Hepatocyte (in vitro differentiated cells): ENCODE measurements around the gene ST8SIA1. TPM values are rescaled to one million over a fixed set of nuclear protein-coding genes. Genes with fewer than 3 reads are reported as not detected.

ENCODE experiments used
- DNase-seq: peaks from one replicate; pipeline ENCODE4 v3.0.0-alpha.2; 2016; ENCODE audit warnings: low spot score
- H2AFZ ChIP-seq: fragments of 200-600 bp; sonication (generic); 2 replicates; pipeline ENCODE4 v1.6.0; 2016; ENCODE audit warnings: antibody characterized with exemption, mild to moderate bottlenecking
- H3K27ac ChIP-seq: fragments of 200-600 bp; sonication (generic); 2 replicates; pipeline ENCODE4 v1.5.1; 2016; ENCODE audit warnings: mild to moderate bottlenecking
- H3K27me3 ChIP-seq: fragments of 200-600 bp; sonication (generic); 2 replicates; pipeline ENCODE4 v1.6.1; 2016
- H3K36me3 ChIP-seq: fragments of 200-600 bp; sonication (generic); replicated peaks from 2 replicates; pipeline ENCODE4 v1.5.1; 2016; ENCODE audit warnings: low read depth; ENCODE audit not compliant: insufficient read depth
- H3K4me1 ChIP-seq: fragments of 200-600 bp; sonication (generic); 2 replicates; pipeline ENCODE4 v1.5.1; 2016; ENCODE audit warnings: mild to moderate bottlenecking, moderate library complexity; ENCODE audit not compliant: insufficient read depth
- H3K4me2 ChIP-seq: fragments of 200-600 bp; sonication (generic); 2 replicates; pipeline ENCODE4 v1.6.0; 2016
- H3K4me3 ChIP-seq: fragments of 200-600 bp; sonication (generic); 2 replicates; pipeline ENCODE4 v1.5.1; 2016; ENCODE audit warnings: mild to moderate bottlenecking
- H3K79me2 ChIP-seq: fragments of 200-600 bp; sonication (generic); 2 replicates; pipeline ENCODE4 v1.6.0; 2017; ENCODE audit warnings: mild to moderate bottlenecking
- H3K9me2 ChIP-seq: fragments of 200-600 bp; sonication (generic); replicated peaks from 2 replicates; pipeline ENCODE4 v1.6.0; 2017; ENCODE audit warnings: mild to moderate bottlenecking; ENCODE audit not compliant: insufficient read depth
- H3K9me3 ChIP-seq: fragments of 200-600 bp; sonication (generic); 2 replicates; pipeline ENCODE4 v1.5.1; 2016; ENCODE audit warnings: low read depth, mild to moderate bottlenecking
- H4K20me1 ChIP-seq: fragments of 200-600 bp; sonication (generic); 2 replicates; pipeline ENCODE4 v1.6.0; 2016; ENCODE audit warnings: mild to moderate bottlenecking; ENCODE audit not compliant: insufficient read depth, poor library complexity, severe bottlenecking
- CTCF ChIP-seq: fragments of 200-600 bp; sonication (generic); IDR thresholded peaks from 2 replicates; pipeline ENCODE4 v1.5.1; 2016; ENCODE audit warnings: antibody characterized with exemption, mild to moderate bottlenecking; ENCODE audit not compliant: poor library complexity
- EZH2 ChIP-seq: fragments of 200-600 bp; sonication (generic); IDR thresholded peaks from 2 replicates; pipeline ENCODE4 v1.6.1; 2016; ENCODE audit warnings: antibody characterized with exemption, mild to moderate bottlenecking, borderline replicate concordance
- EZH2phosphoT487 ChIP-seq: fragments of 200-600 bp; sonication (generic); IDR thresholded peaks from one replicate; pipeline ENCODE4 v1.6.1; 2018; ENCODE audit warnings: antibody characterized with exemption, mild to moderate bottlenecking, low read depth, moderate library complexity; ENCODE audit not compliant: unreplicated experiment, severe bottlenecking
- WGBS: methylation state at CpG from one replicate; pipeline ENCODE4 v1.1.6; 2016; ENCODE audit warnings: low lambda C conversion rate; ENCODE audit errors: missing lambda C conversion rate; 5-methylcytosine and 5-hydroxymethylcytosine counted together
- polyA plus RNA-seq: library from polyadenylated mRNA; unstranded; fragments of >200 nt; fragmentation: Nextera tagmentation; extraction: Ambion mirVana; gene quantifications from 2 replicates; pipeline ENCODE4 v1.2.1, GENCODE V29; 2016
- total RNA-seq: library from RNA; depleted of rRNA; stranded (reverse); fragments of >200 nt; gene quantifications from 2 replicates; pipeline ENCODE4 v1.2.3, GENCODE V29; 2014

Gene ST8SIA1
- total and polyA plus RNA-seq, 2 experiments from 2014 or later: 0.88 to 2.0 TPM

GRCh38 chr12:22339691-22340090 lies 5.2 kb upstream of the ST8SIA1 start:
- Histone ChIP-seq H3K36me3 (no peaks in the 10 kb centered on the region), H3K27me3 (no peaks in the 10 kb centered on the region), H3K9me2 (no peaks in the 10 kb centered on the region), H3K4me1 (no peaks in the 10 kb centered on the region), H3K9me3 (no peaks in the 10 kb centered on the region), H3K4me2 (no peak overlapping the region), H2AFZ (no peak overlapping the region), H3K27ac (no peak overlapping the region), H4K20me1 (no peaks in the 10 kb centered on the region), H3K79me2 (no peaks in the 10 kb centered on the region), H3K4me3 (no peak overlapping the region)
- 92% methylated on average over 9 of the region's 9 CpGs for WGBS
- no peak for DNase-seq
- no peak for TF ChIP-seq EZH2
- no peak for TF ChIP-seq EZH2phosphoT487
- no peak for TF ChIP-seq CTCF

GRCh38 chr12:22335794-22336166 lies 1.3 kb upstream of the ST8SIA1 start:
- Histone ChIP-seq H3K9me2 (no peaks in the 10 kb centered on the region), H3K27ac (no peak overlapping the region), H3K4me1 (peaks cover 11% of the 10 kb centered on the region), H3K79me2 (no peaks in the 10 kb centered on the region), H3K27me3 (peaks cover 20% of the 10 kb centered on the region), H2AFZ (peak overlapping the region; percentile 62), H3K9me3 (no peaks in the 10 kb centered on the region), H3K36me3 (no peaks in the 10 kb centered on the region), H3K4me2 (peak overlapping the region; percentile 88), H3K4me3 (no peak overlapping the region), H4K20me1 (no peaks in the 10 kb centered on the region)
- peak; percentile 14 for DNase-seq
- TF ChIP-seq EZH2: no peak
- no peak for TF ChIP-seq EZH2phosphoT487
- no peak for TF ChIP-seq CTCF
- 2% methylated on average over 6 of the region's 6 CpGs for WGBS

GRCh38 chr12:22333713-22334409 lies 646 bp downstream of the ST8SIA1 start:
- DNase-seq: peak; percentile 11
- Histone ChIP-seq H3K36me3 (no peaks in the 10 kb centered on the region), H3K27ac (no peak overlapping the region), H3K4me3 (peak overlapping the region; percentile 61), H3K4me2 (peak overlapping the region; percentile 88), H2AFZ (peak overlapping the region; percentile 62), H3K4me1 (peaks cover 11% of the 10 kb centered on the region), H3K9me2 (no peaks in the 10 kb centered on the region), H3K79me2 (no peaks in the 10 kb centered on the region), H3K9me3 (no peaks in the 10 kb centered on the region), H4K20me1 (no peaks in the 10 kb centered on the region), H3K27me3 (peaks cover 20% of the 10 kb centered on the region)
- WGBS: 8% methylated on average over 48 of the region's 49 CpGs
- peak; percentile 71 for TF ChIP-seq EZH2
- no peak for TF ChIP-seq CTCF
